ENCODE results near the gene CEPT1. TPM values are rescaled to one million over a fixed set of nuclear protein-coding genes. Genes with fewer than 3 reads are reported as not detected.

CEPT1 gene
- total and polyA plus RNA-seq, 10 of the 15 experiments (the other 5 are each of a cell fraction or from before 2014, with no cell fraction given): 29.4 to 77.9 (median 54.8) TPM

- H4K20me1 ChIP-seq (ENCODE audit: control insufficient read depth, insufficient read depth): no peaks in the 10 kb centered on the region
- peaks cover 2 to 16% of the 10 kb centered on the region in 2 experiments; a peak in 3 of 4 replicates for H3K36me3 ChIP-seq (ENCODE audit: control insufficient read depth in 2 of 2, insufficient read depth in 2 of 2, low read length in 1 of 2)
- H3K27me3 ChIP-seq (replicated peaks in 1 of 2; ENCODE audit: control insufficient read depth in 2 of 2, insufficient read depth in 2 of 2, low read length in 1 of 2): no peaks in the 10 kb centered on the region
- ChIA-PET POLR2A (interaction anchor here (0.7 to 9.1 kb wide), 6 partner anchors 7 to 55 kb away, joined by 3 to 62 read pairs (median 4); no protein-coding TSS in a partner anchor), SMC1A (ENCODE audit: uncharacterized antibody, unreplicated experiment) (interaction anchor here (0.7 to 13.3 kb wide), 15 partner anchors 8 to 273 kb away, joined by 3 to 164 read pairs (median 4); partner anchors contain the start of gene CD53), CTCF (interaction anchor here (1.0 to 2.2 kb wide), 3 partner anchors 52 to 116 kb away, joined by 3 to 14 read pairs (median 4); no protein-coding TSS in a partner anchor), RAD21 (ENCODE audit: unreplicated experiment) (interaction anchor here (1.0 to 2.6 kb wide), 4 partner anchors 16 to 80 kb away, joined by 4 to 9 read pairs (median 6); no protein-coding TSS in a partner anchor)
- H3K4me2 ChIP-seq (ENCODE audit: control insufficient read depth, insufficient read depth): peak overlapping the region; percentile 91
- H3K4me3 ChIP-seq: peak overlapping the region; percentile 41
- TF ChIP-seq ATF2 (IDR thresholded peaks at IDR 0.05; ENCODE audit: low read length) (0 out of 2 replicates have a peak, but pooled peaks have one; percentile 16), STAT1 (conservative IDR thresholded peaks at IDR 0.05) (no peak)
- peaks cover 99% of the 10 kb centered on the region for H3K79me2 ChIP-seq (ENCODE audit: control insufficient read depth, insufficient read depth, low read length)
- peak overlapping the region; percentile 37 for H3K9ac ChIP-seq (ENCODE audit: control insufficient read depth, insufficient read depth, low read length)
- intact Hi-C loops (cut with micrococcal nuclease; ENCODE audit: unreplicated experiment): loop anchor here (5.0 to 10.0 kb wide), 3 partner anchors 46 to 609 kb away; partner anchors contain the start of genes CD53 and DDX20
- peak overlapping the region; percentile 57 for H3K27ac ChIP-seq (ENCODE audit: control insufficient read depth, insufficient read depth)
- DNase-seq (ENCODE audit: low read depth, low spot score): no peak
- H3K9me3 ChIP-seq (replicated peaks; ENCODE audit: control insufficient read depth, insufficient read depth, low read length): no peaks in the 10 kb centered on the region
- FAIRE-seq: no peak
- in situ Hi-C loops (cut with MboI): no loop called here
- BruUV-seq (replicated peaks): no TSS peak
- ATAC-seq: no peak
- no peak overlapping the region for H2AFZ ChIP-seq (ENCODE audit: control insufficient read depth, low read depth, low read length)
- H3K4me1 ChIP-seq (ENCODE audit: control insufficient read depth, insufficient read depth, low read length): peaks cover 15% of the 10 kb centered on the region
Measured at GRCh38 chr1:111145963-111146768, 6.1 kb downstream of the CEPT1 start.

Measured in GM12878 (cell line).